Activated CD4-positive, alpha-beta T cell treated with anti-CD3 and anti-CD28 coated beads for 48 hours (primary cell): ENCODE data around the gene MAST3.
"Not testable (repeated sequence)": the region's sequence is repeated elsewhere in the genome, so short reads cannot be mapped to it uniquely, and the experiment has no call there.

Experiments
- DNase-seq: peaks from one replicate; pipeline ENCODE4 v3.0.0-alpha.2; 2020

Gene MAST3

GRCh38 chr19:18089096-18089541, 8.5 kb upstream of the MAST3 start:
- DNase-seq: peak; percentile 79

- no peak for DNase-seq
Measured at GRCh38 chr19:18089726-18090125, 7.9 kb upstream of the MAST3 start.

- no peak for DNase-seq
Measured at GRCh38 chr19:18090545-18091216, 6.9 kb upstream of the MAST3 start.

- peak; percentile 91 for DNase-seq
Measured at GRCh38 chr19:18091217-18091608, 6.4 kb upstream of the MAST3 start.

- DNase-seq: no peak
Measured at GRCh38 chr19:18093439-18094161, 4.0 kb upstream of the MAST3 start.

GRCh38 chr19:18096258-18096657, 1.3 kb upstream of the MAST3 start:
- DNase-seq: no peak

GRCh38 chr19:18097993-18098890, 664 bp downstream of the MAST3 start:
- no peak for DNase-seq

- DNase-seq: peak; percentile 49
Measured at GRCh38 chr19:18098891-18099622, 1.5 kb downstream of the MAST3 start.

- no peak for DNase-seq
Measured at GRCh38 chr19:18099623-18099995, 2.0 kb downstream of the MAST3 start.

GRCh38 chr19:18100710-18101109, 3.1 kb downstream of the MAST3 start:
- no peak for DNase-seq

GRCh38 chr19:18101268-18101667, 3.7 kb downstream of the MAST3 start:
- no peak for DNase-seq

GRCh38 chr19:18102916-18103542, 5.5 kb downstream of the MAST3 start:
- no peak for DNase-seq

GRCh38 chr19:18104793-18105131, 7.2 kb downstream of the MAST3 start:
- no peak for DNase-seq

GRCh38 chr19:18105259-18105658, 7.7 kb downstream of the MAST3 start:
- not testable (repeated sequence) for DNase-seq

- no peak for DNase-seq
Measured at GRCh38 chr19:18107235-18107634, 9.7 kb downstream of the MAST3 start.

GRCh38 chr19:18108897-18109296, 11.3 kb downstream of the MAST3 start:
- no peak for DNase-seq

GRCh38 chr19:18109341-18109732, 11.8 kb downstream of the MAST3 start:
- DNase-seq: no peak

GRCh38 chr19:18109733-18110608, 12.4 kb downstream of the MAST3 start:
- peak; percentile 48 for DNase-seq

GRCh38 chr19:18110609-18111232, 13.1 kb downstream of the MAST3 start:
- no peak for DNase-seq

- DNase-seq: peak; percentile 85
Measured at GRCh38 chr19:18112989-18113478, 15.5 kb downstream of the MAST3 start.

- no peak for DNase-seq
Measured at GRCh38 chr19:18113827-18114226, 16.2 kb downstream of the MAST3 start.
